Mesothelial cell of epicardium (in vitro differentiated cells): ENCODE measurements around the gene MYO16. TPM values are rescaled to one million over a fixed set of nuclear protein-coding genes. Genes with fewer than 3 reads are reported as not detected.

Experiments
- DNase-seq, 2 experiments: peaks; one replicate each; pipeline ENCODE4 v3.0.0; 2021; ENCODE audit warnings: low spot score in 2 of 2; ENCODE audit not compliant: unreplicated experiment in 2 of 2
- H3K27ac Mint-ChIP-seq: 2 replicates; pipeline ENCODE4 v1.8.0; 2021; ENCODE audit warnings: mixed read lengths
- H3K27me3 Mint-ChIP-seq: 2 replicates; pipeline ENCODE4 v1.8.0; 2021; ENCODE audit warnings: low read depth, mixed read lengths
- H3K36me3 Mint-ChIP-seq: 2 replicates; pipeline ENCODE4 v1.8.0; 2021; ENCODE audit warnings: mixed read lengths
- H3K4me1 Mint-ChIP-seq: 2 replicates; pipeline ENCODE4 v1.8.0; 2021; ENCODE audit warnings: mixed read lengths
- H3K4me3 Mint-ChIP-seq: 2 replicates; pipeline ENCODE4 v1.8.0; 2021; ENCODE audit warnings: mild to moderate bottlenecking, moderate library complexity, mixed read lengths
- H3K9me3 Mint-ChIP-seq: 2 replicates; pipeline ENCODE4 v1.8.0; 2021; ENCODE audit warnings: mixed read lengths
- CTCF ChIP-seq: fragments of 200-600 bp; sonication (generic); IDR thresholded peaks from one replicate; pipeline ENCODE4 v1.5.0; 2021; ENCODE audit warnings: antibody characterized with exemption; ENCODE audit not compliant: unreplicated experiment
- total RNA-seq: library from RNA; stranded (reverse); gene quantifications from 3 replicates; pipeline ENCODE4 v1.2.1, GENCODE V29; 2021

Gene MYO16
- total RNA-seq, 1 donor from 2014 or later: 0.07 TPM

GRCh38 chr13:108993346-108993745 is 363.9 kb downstream of the MYO16 start:
- H3K9me3 Mint-ChIP-seq: no peaks in the 10 kb centered on the region
- H3K36me3 Mint-ChIP-seq: no peaks in the 10 kb centered on the region
- H3K4me3 Mint-ChIP-seq: no peak overlapping the region
- TF ChIP-seq CTCF: no peak
- no peaks in the 10 kb centered on the region for H3K4me1 Mint-ChIP-seq
- DNase-seq: no peak
- H3K27me3 Mint-ChIP-seq: no peaks in the 10 kb centered on the region
- no peak overlapping the region for H3K27ac Mint-ChIP-seq

GRCh38 chr13:108996430-108996829 is 367.0 kb downstream of the MYO16 start:
- no peaks in the 10 kb centered on the region for H3K4me1 Mint-ChIP-seq
- no peak for TF ChIP-seq CTCF
- H3K9me3 Mint-ChIP-seq: no peaks in the 10 kb centered on the region
- H3K4me3 Mint-ChIP-seq: no peak overlapping the region
- no peak for DNase-seq
- no peak overlapping the region for H3K27ac Mint-ChIP-seq
- H3K36me3 Mint-ChIP-seq: no peaks in the 10 kb centered on the region
- no peaks in the 10 kb centered on the region for H3K27me3 Mint-ChIP-seq

DNA sequence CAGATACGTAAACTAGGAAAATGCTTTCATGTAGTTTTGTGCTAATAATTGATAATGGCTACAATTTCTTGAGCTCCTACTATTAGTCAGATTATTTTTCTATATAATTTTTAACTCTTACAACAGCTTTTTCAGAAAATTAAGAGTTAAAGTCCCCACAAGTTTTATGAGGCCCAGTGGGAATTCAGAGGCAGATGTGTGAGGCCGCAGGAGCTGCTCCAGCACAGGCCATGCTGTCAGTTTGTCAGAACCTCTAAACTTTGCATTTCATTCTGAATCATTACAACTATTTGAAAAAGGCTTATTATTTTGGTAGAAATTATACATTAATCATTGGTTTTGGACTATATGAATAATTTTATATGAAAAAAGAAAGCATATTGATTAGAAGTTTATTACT is 370.8 kb downstream of the MYO16 start:
- Mint-ChIP-seq H3K4me3 (no peak overlapping the region), H3K36me3 (no peaks in the 10 kb centered on the region), H3K27me3 (peaks cover 2% of the 10 kb centered on the region), H3K4me1 (no peaks in the 10 kb centered on the region), H3K27ac (no peak overlapping the region), H3K9me3 (no peaks in the 10 kb centered on the region)
- no peak for DNase-seq
- TF ChIP-seq CTCF: no peak

DNA sequence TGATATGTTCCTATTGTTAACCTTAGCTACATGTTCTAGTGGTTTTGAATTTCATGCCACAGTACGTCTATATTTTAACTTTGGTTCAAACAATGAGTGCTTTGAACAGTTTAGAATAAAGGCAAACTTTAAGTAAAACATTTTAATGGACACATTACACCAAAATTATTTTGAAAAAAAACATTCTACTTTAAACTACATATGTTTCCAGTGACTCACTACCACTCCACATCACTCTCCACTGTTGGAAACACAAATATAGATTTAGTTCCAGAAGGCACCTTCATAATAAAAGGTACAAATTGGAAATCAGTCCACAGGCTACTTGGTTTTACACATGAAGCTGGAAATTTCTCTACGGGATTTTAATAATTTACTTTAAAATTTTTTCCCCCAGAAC is 373.5 kb downstream of the MYO16 start:
- Mint-ChIP-seq H3K27ac (no peak overlapping the region), H3K9me3 (peaks cover 3% of the 10 kb centered on the region), H3K4me1 (no peaks in the 10 kb centered on the region), H3K36me3 (no peaks in the 10 kb centered on the region), H3K27me3 (peaks cover 2% of the 10 kb centered on the region), H3K4me3 (no peak overlapping the region)
- TF ChIP-seq CTCF: no peak
- DNase-seq: no peak

DNA sequence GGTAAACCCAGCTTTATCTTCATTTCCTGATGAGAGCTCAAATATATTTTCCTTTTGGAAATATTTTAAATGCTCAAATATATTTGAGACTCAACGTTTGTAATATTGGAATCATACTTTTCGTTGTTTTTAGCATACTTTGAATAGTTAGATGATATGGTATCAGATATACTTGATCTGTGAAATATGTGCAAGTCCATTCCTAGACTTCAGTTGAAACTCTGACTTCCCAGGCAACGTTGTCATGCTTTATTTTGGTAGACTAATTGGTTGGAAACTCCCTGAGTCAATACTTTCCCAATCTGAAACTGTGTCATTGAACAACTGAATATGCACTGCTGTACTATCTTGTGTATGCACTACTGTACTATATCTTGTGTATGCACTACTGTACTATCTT is 378.5 kb downstream of the MYO16 start:
- no peaks in the 10 kb centered on the region for H3K4me1 Mint-ChIP-seq

More for the DNA sequence above, 378.5 kb downstream of the MYO16 start:
- Mint-ChIP-seq H3K27me3 (peaks cover 2% of the 10 kb centered on the region), H3K9me3 (peaks cover 3% of the 10 kb centered on the region), H3K36me3 (no peaks in the 10 kb centered on the region), H3K27ac (no peak overlapping the region), H3K4me3 (no peak overlapping the region)
- no peak for TF ChIP-seq CTCF
- DNase-seq: no peak
